WTC11 (cell line): ENCODE results near the gene GPR176. TPM values are rescaled to one million over a fixed set of nuclear protein-coding genes. Genes with fewer than 3 reads are reported as not detected.

Experiments
- ATAC-seq: fragments of 200-7000 bp; cut with Tn5 transposase; 2 replicates; pipeline ENCODE4 v1.10.0; 2021; ENCODE audit warnings: mild to moderate bottlenecking, moderate library complexity
- CTCF ChIA-PET: fragments of 300-600 bp; sonication (Branson Sonifier 250); formaldehyde crosslinking; loops from one replicate; lab custom pipeline; 2021; ENCODE audit warnings: antibody characterized with exemption; lab: Charles Lee
- POLR2A ChIA-PET: fragments of 350-600 bp; sonication (Branson Sonifier 250); formaldehyde crosslinking; loops from one replicate; lab custom pipeline; 2021; ENCODE audit warnings: antibody characterized with exemption; lab: Charles Lee
- DNase-seq: peaks from one replicate; pipeline ENCODE4 v3.0.0; 2021; ENCODE audit warnings: low spot score
- H3K27ac Mint-ChIP-seq: 2 replicates; pipeline ENCODE4 v1.8.0; 2021; ENCODE audit warnings: mixed read lengths
- H3K27me3 Mint-ChIP-seq: 2 replicates; pipeline ENCODE4 v1.8.0; 2021; ENCODE audit warnings: low read depth, mild to moderate bottlenecking, moderate library complexity, mixed read lengths
- H3K36me3 Mint-ChIP-seq: 2 replicates; pipeline ENCODE4 v1.8.0; 2021; ENCODE audit warnings: mixed read lengths
- H3K4me1 Mint-ChIP-seq: 2 replicates; pipeline ENCODE4 v1.8.0; 2022; ENCODE audit warnings: mixed read lengths
- H3K4me3 Mint-ChIP-seq: 2 replicates; pipeline ENCODE4 v1.8.0; 2021; ENCODE audit warnings: mild to moderate bottlenecking, moderate library complexity, mixed read lengths
- H3K9me3 Mint-ChIP-seq: 2 replicates; pipeline ENCODE4 v1.8.0; 2021; ENCODE audit warnings: mixed read lengths
- E2F1 ChIP-seq: sonication (generic); formaldehyde crosslinking; IDR thresholded peaks from 2 replicates; pipeline ENCODE4 v1.8.0; 2022; ENCODE audit warnings: mild to moderate bottlenecking, missing genetic modification reagents
- ESRRA ChIP-seq: sonication (generic); formaldehyde crosslinking; IDR thresholded peaks from 2 replicates; pipeline ENCODE4 v1.8.1; 2022; ENCODE audit warnings: mild to moderate bottlenecking, missing genetic modification reagents, borderline replicate concordance
- FOXK1 ChIP-seq: sonication (generic); formaldehyde crosslinking; IDR thresholded peaks from 2 replicates; pipeline ENCODE4 v1.8.0; 2022; ENCODE audit warnings: mild to moderate bottlenecking, moderate library complexity, missing genetic modification reagents
- GABPB1 ChIP-seq: sonication (generic); formaldehyde crosslinking; IDR thresholded peaks from 2 replicates; pipeline ENCODE4 v1.8.1; 2023; ENCODE audit warnings: mild to moderate bottlenecking, missing genetic modification reagents
- GTF2I ChIP-seq: fragments of 250-450 bp; sonication (Bioruptor Pico); conservative IDR thresholded peaks from 2 replicates; pipeline ENCODE4 v1.4.0; 2021; ENCODE audit warnings: mild to moderate bottlenecking
- HMGA2 ChIP-seq: fragments of 250-450 bp; sonication (Bioruptor Pico); IDR thresholded peaks from 2 replicates; pipeline ENCODE4 v1.4.0; 2021; ENCODE audit warnings: mild to moderate bottlenecking, moderate library complexity
- NFE2L1 ChIP-seq: sonication (generic); formaldehyde crosslinking; IDR thresholded peaks from 2 replicates; pipeline ENCODE4 v1.8.1; 2023; ENCODE audit warnings: missing genetic modification reagents
- PREB ChIP-seq: sonication (generic); formaldehyde crosslinking; IDR thresholded peaks from 2 replicates; pipeline ENCODE4 v1.8.1; 2022; ENCODE audit warnings: mild to moderate bottlenecking, missing genetic modification reagents, moderate library complexity, borderline replicate concordance
- RELA ChIP-seq: sonication (generic); formaldehyde crosslinking; IDR thresholded peaks from 2 replicates; pipeline ENCODE4 v1.8.1; 2022; ENCODE audit warnings: missing genetic modification reagents, mild to moderate bottlenecking, borderline replicate concordance
- SP1 ChIP-seq: sonication (generic); formaldehyde crosslinking; conservative IDR thresholded peaks from 2 replicates; pipeline ENCODE4 v1.8.1; 2022; ENCODE audit warnings: missing genetic modification reagents
- TP53 ChIP-seq: sonication (generic); formaldehyde crosslinking; IDR thresholded peaks from 2 replicates; pipeline ENCODE4 v1.8.1; 2023; ENCODE audit warnings: mild to moderate bottlenecking, missing genetic modification reagents
- ZBTB21 ChIP-seq: sonication (generic); formaldehyde crosslinking; IDR thresholded peaks from 2 replicates; pipeline ENCODE4 v1.8.1; 2023; ENCODE audit warnings: mild to moderate bottlenecking, missing genetic modification reagents, borderline replicate concordance
- ZNF232 ChIP-seq: sonication (generic); formaldehyde crosslinking; IDR thresholded peaks from 2 replicates; pipeline ENCODE4 v1.8.0; 2022; ENCODE audit warnings: mild to moderate bottlenecking, missing genetic modification reagents
- ZNF317 ChIP-seq: sonication (generic); formaldehyde crosslinking; IDR thresholded peaks from 2 replicates; pipeline ENCODE4 v1.8.1; 2023; ENCODE audit warnings: low read depth, mild to moderate bottlenecking, moderate library complexity, missing genetic modification reagents, borderline replicate concordance
- total RNA-seq: library from RNA; stranded (reverse); gene quantifications from 3 replicates; pipeline ENCODE4 v1.2.3, GENCODE V29; 2021
- TF ChIP-seq, protein P1 (sequence below): sonication (generic); formaldehyde crosslinking; IDR thresholded peaks from 2 replicates; pipeline ENCODE4 v1.8.1; 2023; ENCODE audit warnings: mild to moderate bottlenecking, missing genetic modification reagents
- TF ChIP-seq, protein P2 (sequence below): fragments of 250-450 bp; sonication (Bioruptor Pico); IDR thresholded peaks from 2 replicates; pipeline ENCODE4 v1.9.0; 2021; ENCODE audit warnings: moderate library complexity, mild to moderate bottlenecking, inconsistent platforms, borderline replicate concordance
- TF ChIP-seq, protein P3 (sequence below): sonication (generic); formaldehyde crosslinking; IDR thresholded peaks from 2 replicates; pipeline ENCODE4 v1.8.0; 2022; ENCODE audit warnings: missing genetic modification reagents
- TF ChIP-seq, protein P4 (sequence below): sonication (generic); formaldehyde crosslinking; IDR thresholded peaks from 2 replicates; pipeline ENCODE4 v1.8.1; 2023; ENCODE audit warnings: mild to moderate bottlenecking, missing genetic modification reagents, moderate library complexity
- TF ChIP-seq, protein P5 (sequence below): sonication (generic); formaldehyde crosslinking; IDR thresholded peaks from 2 replicates; pipeline ENCODE4 v1.8.1; 2022; ENCODE audit warnings: mild to moderate bottlenecking, moderate library complexity, missing genetic modification reagents

The GPR176 gene
- total RNA-seq, 1 experiment from 2014 or later: 117 TPM

GRCh38 chr15:39919748-39920509 is at the start of gene GPR176 (continued):
- TF ChIP-seq, protein P1, sequence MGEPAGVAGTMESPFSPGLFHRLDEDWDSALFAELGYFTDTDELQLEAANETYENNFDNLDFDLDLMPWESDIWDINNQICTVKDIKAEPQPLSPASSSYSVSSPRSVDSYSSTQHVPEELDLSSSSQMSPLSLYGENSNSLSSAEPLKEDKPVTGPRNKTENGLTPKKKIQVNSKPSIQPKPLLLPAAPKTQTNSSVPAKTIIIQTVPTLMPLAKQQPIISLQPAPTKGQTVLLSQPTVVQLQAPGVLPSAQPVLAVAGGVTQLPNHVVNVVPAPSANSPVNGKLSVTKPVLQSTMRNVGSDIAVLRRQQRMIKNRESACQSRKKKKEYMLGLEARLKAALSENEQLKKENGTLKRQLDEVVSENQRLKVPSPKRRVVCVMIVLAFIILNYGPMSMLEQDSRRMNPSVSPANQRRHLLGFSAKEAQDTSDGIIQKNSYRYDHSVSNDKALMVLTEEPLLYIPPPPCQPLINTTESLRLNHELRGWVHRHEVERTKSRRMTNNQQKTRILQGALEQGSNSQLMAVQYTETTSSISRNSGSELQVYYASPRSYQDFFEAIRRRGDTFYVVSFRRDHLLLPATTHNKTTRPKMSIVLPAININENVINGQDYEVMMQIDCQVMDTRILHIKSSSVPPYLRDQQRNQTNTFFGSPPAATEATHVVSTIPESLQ (CRISPR knock-in tag): no peak
- TF ChIP-seq RELA (CRISPR knock-in tag) (peak; percentile 12; the same call in 1 of the 2 replicates), PREB (CRISPR knock-in tag) (no peak), ZNF232 (CRISPR knock-in tag) (no peak), GTF2I (no peak)
- TF ChIP-seq, protein P2, sequence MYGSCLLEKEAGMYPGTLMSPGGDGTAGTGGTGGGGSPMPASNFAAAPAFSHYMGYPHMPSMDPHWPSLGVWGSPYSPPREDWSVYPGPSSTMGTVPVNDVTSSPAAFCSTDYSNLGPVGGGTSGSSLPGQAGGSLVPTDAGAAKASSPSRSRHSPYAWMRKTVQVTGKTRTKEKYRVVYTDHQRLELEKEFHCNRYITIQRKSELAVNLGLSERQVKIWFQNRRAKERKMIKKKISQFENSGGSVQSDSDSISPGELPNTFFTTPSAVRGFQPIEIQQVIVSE (CRISPR knock-in tag): no peak

DNA sequence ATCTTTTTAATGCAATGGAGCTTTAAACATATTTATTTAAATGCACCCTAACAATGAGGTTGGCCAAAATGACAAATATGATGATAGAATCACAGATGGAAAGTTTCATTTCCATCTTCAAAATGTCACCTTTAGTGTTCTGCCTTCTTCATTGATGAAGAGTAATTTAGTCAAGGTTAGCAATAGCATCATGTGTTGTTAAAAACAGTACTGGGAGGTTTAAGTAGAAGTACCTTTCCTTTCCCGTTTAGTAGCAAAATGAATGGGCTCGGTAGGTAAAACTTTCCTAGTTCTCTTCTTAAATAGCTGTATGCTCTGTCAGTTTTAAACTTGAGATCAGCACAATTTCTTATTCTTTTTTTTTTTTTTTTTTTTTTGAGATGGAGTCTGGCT is 48.9 kb upstream of the GPR176 start:
- ChIA-PET POLR2A (no interaction called here), CTCF (interaction anchor here (0.7 kb wide), 1 partner anchor 25 kb away, joined by 4 read pairs; no protein-coding TSS in a partner anchor)
- H3K27me3 Mint-ChIP-seq: no peaks in the 10 kb centered on the region
- no peak overlapping the region for H3K27ac Mint-ChIP-seq
- no peaks in the 10 kb centered on the region for H3K4me1 Mint-ChIP-seq
- DNase-seq: no peak
- H3K9me3 Mint-ChIP-seq: no peaks in the 10 kb centered on the region
- no peak for TF ChIP-seq ESRRA (CRISPR knock-in tag)
- peaks cover 58% of the 10 kb centered on the region for H3K36me3 Mint-ChIP-seq
- ATAC-seq: no peak
- no peak overlapping the region for H3K4me3 Mint-ChIP-seq

DNA sequence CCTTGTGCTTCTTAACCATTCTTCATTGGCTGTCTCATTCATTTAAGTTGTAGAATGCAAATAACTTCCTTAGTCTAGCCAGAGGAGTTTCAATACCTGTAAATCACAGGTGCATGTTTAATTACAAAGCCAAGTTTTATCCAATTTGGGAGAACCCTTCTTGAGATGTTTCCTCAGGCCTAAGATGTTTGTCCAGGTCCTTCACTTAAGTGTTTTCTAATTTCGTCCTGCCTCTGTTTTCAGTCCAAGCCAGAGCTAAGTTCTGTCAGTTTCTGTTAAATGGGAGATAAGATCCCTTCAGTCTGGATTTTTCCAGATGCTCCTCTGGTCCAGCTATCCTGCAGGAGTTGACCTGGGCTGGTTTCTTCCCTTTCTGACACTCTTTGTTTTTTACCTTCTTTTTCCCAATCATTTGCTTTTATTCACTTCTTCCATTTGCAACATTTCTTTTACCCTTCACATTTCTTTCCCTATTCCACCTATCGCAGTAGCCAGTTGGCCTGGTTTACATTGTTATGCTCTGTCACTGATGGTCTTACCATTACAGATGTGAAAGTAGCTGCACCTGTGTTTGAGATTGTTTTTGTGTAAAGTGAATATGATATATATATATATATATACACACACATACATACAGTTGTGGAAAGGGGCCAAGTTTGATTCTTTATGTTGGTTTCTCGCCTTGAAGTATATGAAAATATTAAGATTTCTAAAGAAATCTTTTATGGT is 48.4 kb upstream of the GPR176 start:
- no peak overlapping the region for H3K4me3 Mint-ChIP-seq
- ChIA-PET POLR2A (no interaction called here), CTCF (interaction anchor here (0.6 kb wide), 1 partner anchor 311 kb away, joined by 3 read pairs; no protein-coding TSS in a partner anchor)
- no peak for TF ChIP-seq ZNF317 (CRISPR knock-in tag)
- TF ChIP-seq FOXK1 (CRISPR knock-in tag): no peak
- TF ChIP-seq TP53 (CRISPR knock-in tag): no peak
- no peak for TF ChIP-seq NFE2L1
- TF ChIP-seq, protein P3, sequence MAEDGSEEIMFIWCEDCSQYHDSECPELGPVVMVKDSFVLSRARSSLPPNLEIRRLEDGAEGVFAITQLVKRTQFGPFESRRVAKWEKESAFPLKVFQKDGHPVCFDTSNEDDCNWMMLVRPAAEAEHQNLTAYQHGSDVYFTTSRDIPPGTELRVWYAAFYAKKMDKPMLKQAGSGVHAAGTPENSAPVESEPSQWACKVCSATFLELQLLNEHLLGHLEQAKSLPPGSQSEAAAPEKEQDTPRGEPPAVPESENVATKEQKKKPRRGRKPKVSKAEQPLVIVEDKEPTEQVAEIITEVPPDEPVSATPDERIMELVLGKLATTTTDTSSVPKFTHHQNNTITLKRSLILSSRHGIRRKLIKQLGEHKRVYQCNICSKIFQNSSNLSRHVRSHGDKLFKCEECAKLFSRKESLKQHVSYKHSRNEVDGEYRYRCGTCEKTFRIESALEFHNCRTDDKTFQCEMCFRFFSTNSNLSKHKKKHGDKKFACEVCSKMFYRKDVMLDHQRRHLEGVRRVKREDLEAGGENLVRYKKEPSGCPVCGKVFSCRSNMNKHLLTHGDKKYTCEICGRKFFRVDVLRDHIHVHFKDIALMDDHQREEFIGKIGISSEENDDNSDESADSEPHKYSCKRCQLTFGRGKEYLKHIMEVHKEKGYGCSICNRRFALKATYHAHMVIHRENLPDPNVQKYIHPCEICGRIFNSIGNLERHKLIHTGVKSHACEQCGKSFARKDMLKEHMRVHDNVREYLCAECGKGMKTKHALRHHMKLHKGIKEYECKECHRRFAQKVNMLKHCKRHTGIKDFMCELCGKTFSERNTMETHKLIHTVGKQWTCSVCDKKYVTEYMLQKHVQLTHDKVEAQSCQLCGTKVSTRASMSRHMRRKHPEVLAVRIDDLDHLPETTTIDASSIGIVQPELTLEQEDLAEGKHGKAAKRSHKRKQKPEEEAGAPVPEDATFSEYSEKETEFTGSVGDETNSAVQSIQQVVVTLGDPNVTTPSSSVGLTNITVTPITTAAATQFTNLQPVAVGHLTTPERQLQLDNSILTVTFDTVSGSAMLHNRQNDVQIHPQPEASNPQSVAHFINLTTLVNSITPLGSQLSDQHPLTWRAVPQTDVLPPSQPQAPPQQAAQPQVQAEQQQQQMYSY (CRISPR knock-in tag): no peak
- no peak for TF ChIP-seq GABPB1 (CRISPR knock-in tag)
- TF ChIP-seq HMGA2 (CRISPR knock-in tag): no peak
- no peak for TF ChIP-seq E2F1 (CRISPR knock-in tag)
- TF ChIP-seq SP1 (CRISPR knock-in tag): no peak
- TF ChIP-seq, protein P4, sequence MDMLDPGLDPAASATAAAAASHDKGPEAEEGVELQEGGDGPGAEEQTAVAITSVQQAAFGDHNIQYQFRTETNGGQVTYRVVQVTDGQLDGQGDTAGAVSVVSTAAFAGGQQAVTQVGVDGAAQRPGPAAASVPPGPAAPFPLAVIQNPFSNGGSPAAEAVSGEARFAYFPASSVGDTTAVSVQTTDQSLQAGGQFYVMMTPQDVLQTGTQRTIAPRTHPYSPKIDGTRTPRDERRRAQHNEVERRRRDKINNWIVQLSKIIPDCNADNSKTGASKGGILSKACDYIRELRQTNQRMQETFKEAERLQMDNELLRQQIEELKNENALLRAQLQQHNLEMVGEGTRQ (CRISPR knock-in tag): no peak
- no peak for TF ChIP-seq ZBTB21 (CRISPR knock-in tag)
- TF ChIP-seq, protein P5, sequence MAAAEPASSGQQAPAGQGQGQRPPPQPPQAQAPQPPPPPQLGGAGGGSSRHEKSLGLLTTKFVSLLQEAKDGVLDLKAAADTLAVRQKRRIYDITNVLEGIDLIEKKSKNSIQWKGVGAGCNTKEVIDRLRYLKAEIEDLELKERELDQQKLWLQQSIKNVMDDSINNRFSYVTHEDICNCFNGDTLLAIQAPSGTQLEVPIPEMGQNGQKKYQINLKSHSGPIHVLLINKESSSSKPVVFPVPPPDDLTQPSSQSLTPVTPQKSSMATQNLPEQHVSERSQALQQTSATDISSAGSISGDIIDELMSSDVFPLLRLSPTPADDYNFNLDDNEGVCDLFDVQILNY (CRISPR knock-in tag): no peak
- no peaks in the 10 kb centered on the region for H3K27me3 Mint-ChIP-seq
- H3K9me3 Mint-ChIP-seq: no peaks in the 10 kb centered on the region
- ATAC-seq: no peak
- H3K36me3 Mint-ChIP-seq: peaks cover 56% of the 10 kb centered on the region
- no peak for DNase-seq
- no peak overlapping the region for H3K27ac Mint-ChIP-seq
- no peaks in the 10 kb centered on the region for H3K4me1 Mint-ChIP-seq
